A549 (cell line): Measurements from ENCODE around the gene ARPC1B.

Experiments
- RCOR1 ChIP-seq: fragments of 150-350 bp; IDR thresholded peaks from 2 replicates; pipeline ENCODE4 v1.6.1; 2014; ENCODE audit warnings: antibody characterized with exemption, low read length, low read depth
- USF2 ChIP-seq: fragments of 450-650 bp; IDR thresholded peaks from 2 replicates; pipeline ENCODE4 v1.6.1; 2014; ENCODE audit warnings: antibody characterized with exemption

GRCh38 chr7:99372275-99373090 lies 2.0 kb upstream of the ARPC1B start:
- TF ChIP-seq RCOR1: no peak
- TF ChIP-seq USF2: no peak
